Lower leg skin (tissue), 3 donors: ENCODE data around the gene ACAP1.
"Not testable (repeated sequence)": the region's sequence is repeated elsewhere in the genome, so short reads cannot be mapped to it uniquely, and the experiment has no call there.

ENCODE experiments used
- CTCF ChIP-seq, 3 donors: fragments of 450-650 bp; IDR thresholded peaks; one replicate each; pipeline ENCODE4 v1.5.1; 2016; ENCODE audit warnings: antibody characterized with exemption in 3 of 3, mild to moderate bottlenecking in 3 of 3, moderate library complexity in 2 of 3
- POLR2A ChIP-seq, 2 donors: fragments of 450-650 bp; IDR thresholded peaks; one replicate each; pipeline ENCODE4 v1.6.1; 2016 to 2017; ENCODE audit warnings: antibody characterized with exemption in 2 of 2, mild to moderate bottlenecking in 1 of 2, moderate library complexity in 1 of 2

DNA sequence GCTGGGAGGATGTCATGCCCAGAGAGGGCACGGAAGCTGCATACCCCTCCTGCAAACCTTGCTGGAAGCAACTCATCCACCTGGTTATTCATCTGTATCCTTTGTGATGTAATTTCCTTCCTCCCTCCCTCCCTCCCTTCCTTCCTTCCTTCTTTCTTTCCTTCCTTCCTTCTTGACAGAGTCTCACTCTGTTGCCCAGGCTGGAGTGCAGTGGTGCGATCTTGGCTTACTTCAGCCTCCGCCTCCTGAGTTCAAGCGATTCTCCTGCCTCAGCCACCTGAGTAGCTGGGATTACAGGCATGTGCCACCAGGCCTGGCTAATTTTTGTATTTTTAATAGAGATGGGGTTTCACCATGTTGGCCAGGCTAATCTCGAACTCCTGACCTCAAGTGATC, 32.3 kb downstream of the ACAP1 start:
- not testable (repeated sequence) for TF ChIP-seq CTCF, POLR2A (IDR thresholded peaks at IDR 0.05)
